Thyroid gland (tissue), 4 donors: ENCODE results near the gene SLC25A33.

Source experiments
- CTCF ChIP-seq, 6 experiments: fragments of 200-600 bp in 3 of 6; fragments of 450-650 bp in 3 of 6; sonication (generic) in 3 of 6; IDR thresholded peaks; one replicate each; pipeline ENCODE4 v1.5.1; 2016 to 2019; ENCODE audit warnings: antibody characterized with exemption in 6 of 6, mild to moderate bottlenecking in 2 of 6, inconsistent platforms in 1 of 6, moderate library complexity in 1 of 6
- POLR2A ChIP-seq, 2 donors: fragments of 450-650 bp; IDR thresholded peaks; one replicate each; pipeline ENCODE4 v1.6.1; 2017; ENCODE audit warnings: antibody characterized with exemption in 2 of 2, mild to moderate bottlenecking in 2 of 2, moderate library complexity in 1 of 2

DNA sequence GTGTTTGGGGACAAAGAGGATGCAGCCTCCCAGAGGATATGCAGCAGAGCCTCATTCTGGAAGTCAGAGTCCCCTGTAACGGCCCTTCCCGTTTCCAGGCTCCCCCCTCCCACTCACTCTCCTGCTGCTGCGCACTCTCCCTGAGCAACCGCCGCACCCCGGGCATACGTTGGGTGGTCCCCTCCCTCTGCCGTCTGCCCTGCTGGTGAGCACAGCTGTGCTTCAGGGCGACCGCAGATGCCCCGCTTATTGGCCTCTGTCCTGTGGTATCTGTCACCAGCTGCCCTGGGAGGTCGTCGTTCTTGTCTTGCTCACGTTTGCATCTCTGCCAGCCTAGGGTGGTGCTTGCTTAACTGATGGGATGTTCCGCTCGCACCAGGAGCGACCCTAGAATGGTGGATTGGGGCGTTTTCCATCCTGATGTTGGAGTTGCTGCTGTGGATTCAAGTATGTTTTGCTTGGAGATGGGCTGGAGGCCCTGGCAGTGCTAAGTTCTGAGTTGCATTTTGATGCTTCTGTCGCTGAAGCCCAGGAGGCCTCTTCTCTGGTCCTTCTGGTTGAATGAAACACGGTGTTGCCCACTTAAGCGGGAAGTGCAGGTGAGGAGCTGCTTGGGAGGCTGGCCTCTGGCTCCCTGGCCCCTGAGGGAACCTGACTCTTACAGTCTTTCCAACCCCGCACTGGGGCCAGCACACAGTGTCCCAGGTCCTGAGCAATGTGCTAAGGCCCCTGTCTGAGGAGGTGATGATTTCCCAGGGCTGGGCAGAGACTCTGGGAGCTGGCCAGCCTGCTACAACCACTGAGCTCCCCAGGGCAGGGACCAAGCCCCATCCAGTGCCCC, 52.6 kb downstream of the SLC25A33 start:
- TF ChIP-seq CTCF (IDR thresholded peaks at IDR 0.05) (no peak), POLR2A (IDR thresholded peaks at IDR 0.05) (no peak)
